ENCODE data around the gene GTF3C5.
"Not testable (repeated sequence)": the region's sequence is repeated elsewhere in the genome, so short reads cannot be mapped to it uniquely, and the experiment has no call there.

The GTF3C5 gene

DNA sequence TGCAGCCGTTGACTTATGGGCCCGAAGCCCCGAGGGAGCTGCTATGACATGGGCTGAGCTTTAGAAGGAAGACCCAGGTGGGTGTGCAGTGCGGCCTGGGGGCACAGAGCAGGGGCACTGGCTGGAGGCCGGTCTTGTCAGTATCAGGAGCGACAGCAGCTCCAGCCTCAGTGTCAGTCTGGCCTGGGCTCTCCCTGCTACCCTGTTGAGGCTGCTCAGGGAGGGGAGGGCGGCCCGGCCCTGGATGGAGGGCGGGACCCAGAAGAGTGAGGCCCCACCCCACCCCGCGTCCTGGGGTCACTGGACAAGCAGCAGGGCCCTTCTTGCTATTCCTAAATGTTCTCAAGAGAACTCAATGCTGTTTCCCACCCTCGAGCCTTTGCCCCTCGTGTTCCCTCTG is 34.3 kb upstream of the GTF3C5 start:
- no peak for DNase-seq

- DNase-seq = no peak
These were observed 33.2 kb upstream of the GTF3C5 start for GRCh38 chr9:132997591-132997990.

DNA sequence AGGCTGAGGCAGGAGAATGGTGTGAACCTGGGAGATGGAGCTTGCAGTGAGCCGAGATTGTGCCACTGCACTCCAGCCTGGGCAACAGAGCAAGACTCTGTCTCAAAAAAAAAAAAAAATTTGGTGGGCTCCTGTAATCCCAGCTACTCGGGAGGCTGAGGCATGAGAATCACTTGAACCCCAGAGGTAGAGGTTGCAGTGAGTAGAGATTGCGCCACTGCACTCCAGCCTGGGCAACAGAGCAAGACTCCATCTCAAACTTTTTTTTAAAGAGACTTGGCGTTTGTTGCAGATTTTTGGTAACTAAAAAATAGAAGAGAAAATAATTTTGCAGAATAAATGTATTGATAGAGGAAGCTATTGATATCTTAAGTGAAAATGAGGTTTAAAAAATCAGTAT is 32.6 kb upstream of the GTF3C5 start:
- DNase-seq = not testable (repeated sequence)

GRCh38 chr9:132998831-132999635 is 31.8 kb upstream of the GTF3C5 start:
- DNase-seq = no peak

DNA sequence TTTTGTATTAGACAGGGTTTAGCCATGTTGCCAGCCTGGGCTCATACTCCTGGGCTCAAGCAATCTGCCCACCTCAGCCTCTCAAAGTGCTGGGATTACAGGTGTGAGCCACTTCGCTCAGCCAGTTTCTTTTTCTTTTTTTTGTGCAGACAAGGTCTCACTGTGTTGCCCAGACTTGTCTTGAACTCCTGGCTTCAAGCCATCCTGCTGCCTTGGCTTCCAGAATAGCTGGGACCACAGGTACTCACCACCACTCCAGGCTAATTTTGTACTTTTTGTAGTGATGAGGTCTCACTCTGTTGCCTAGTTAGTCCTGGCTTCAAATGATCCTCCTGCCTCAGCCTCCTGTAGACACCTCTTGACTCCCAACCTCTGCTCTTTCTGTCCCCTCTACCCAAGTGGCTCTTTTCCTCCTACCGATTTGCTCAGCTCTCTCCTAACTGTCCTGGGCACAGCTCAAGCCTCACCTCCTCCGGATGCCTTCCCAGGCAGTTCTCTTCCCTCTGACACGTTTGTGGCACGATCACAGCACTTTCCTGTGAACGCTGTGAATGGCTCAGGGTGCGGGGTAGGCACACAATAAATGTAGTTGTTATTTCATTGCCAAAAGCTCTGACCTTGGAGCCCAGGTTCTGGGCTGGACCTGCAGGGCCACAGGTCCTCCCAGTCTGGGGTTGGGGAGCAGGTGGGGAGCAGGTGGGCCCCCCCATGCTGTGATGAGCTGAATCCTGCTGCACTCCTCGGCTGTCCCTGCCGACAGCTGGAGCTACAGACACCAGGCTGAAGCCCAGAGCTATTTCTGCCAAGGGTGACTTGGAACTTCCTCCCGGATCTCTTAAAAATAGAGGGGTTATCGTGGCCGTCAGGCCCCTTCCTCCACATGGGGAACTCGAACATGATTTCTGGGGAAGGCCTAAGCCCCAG is 28.4 kb upstream of the GTF3C5 start:
- DNase-seq = no peak

GRCh38 chr9:133003071-133003461 is 27.7 kb upstream of the GTF3C5 start:
- no peak for DNase-seq

DNA sequence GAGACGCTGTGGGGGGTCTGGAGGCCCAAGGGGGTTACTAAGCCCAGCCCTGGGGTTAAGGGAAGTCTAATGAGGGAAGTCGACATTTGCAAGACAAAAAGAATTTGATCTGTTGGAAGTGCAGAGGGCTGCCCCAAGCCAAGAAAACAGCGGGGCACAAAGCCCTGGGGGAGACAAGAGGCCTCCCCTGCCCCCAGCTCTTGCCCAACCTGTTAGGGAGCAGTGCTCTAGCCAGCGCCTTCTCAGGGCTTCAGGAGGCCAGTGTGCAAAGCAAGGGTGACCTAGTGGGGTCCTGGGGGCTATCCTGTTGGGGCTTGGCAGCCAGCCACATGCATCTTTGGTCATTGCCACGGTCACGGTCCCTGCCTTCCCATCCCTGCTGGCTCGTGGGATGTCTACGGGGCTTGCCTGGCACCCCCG is 27.1 kb upstream of the GTF3C5 start:
- no peak for DNase-seq

DNA sequence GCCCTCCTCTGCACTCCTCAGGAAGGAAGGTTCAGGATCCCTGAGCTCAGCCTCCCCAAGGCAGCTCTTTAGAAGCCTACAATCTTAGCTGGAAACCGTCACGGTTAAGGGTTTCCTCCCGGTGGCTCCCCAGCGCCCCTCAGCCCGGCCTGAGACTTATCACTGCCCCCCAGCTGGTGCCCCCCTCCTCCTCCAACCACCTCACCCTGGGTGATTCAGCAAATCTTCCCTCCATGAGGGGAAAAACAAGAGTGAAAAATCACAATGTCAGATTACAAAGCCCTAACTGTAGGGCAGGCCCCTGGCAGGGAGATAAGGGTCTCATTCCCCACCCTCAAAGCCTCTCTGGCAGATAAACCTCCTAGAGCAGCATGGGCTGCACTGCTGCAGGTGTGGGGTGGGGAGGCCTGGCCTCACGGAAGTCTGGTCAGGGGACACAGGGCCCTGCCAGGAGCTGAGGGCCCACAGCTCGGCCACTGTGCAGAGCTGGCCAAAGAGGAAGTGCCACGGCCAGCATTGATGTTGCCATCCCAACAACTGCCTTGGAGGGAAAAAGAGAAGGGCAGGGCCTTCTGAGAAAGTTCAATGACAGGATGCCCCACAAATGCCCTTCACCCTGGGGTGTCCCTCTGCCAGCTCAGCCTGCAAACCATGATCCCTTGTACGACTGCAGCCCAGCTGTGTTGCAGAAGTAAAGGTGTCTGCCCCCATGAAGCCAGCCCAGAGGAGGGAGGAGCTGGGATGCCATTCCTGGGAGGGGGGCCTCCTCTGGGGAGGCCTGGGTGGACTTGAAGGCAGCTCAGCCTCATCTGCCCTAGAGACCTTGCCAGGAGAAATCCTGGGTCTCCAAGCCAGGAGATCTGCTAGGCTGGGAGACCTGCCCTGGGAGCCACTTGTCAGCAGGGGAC is 26.5 kb upstream of the GTF3C5 start:
- no peak for DNase-seq

DNA sequence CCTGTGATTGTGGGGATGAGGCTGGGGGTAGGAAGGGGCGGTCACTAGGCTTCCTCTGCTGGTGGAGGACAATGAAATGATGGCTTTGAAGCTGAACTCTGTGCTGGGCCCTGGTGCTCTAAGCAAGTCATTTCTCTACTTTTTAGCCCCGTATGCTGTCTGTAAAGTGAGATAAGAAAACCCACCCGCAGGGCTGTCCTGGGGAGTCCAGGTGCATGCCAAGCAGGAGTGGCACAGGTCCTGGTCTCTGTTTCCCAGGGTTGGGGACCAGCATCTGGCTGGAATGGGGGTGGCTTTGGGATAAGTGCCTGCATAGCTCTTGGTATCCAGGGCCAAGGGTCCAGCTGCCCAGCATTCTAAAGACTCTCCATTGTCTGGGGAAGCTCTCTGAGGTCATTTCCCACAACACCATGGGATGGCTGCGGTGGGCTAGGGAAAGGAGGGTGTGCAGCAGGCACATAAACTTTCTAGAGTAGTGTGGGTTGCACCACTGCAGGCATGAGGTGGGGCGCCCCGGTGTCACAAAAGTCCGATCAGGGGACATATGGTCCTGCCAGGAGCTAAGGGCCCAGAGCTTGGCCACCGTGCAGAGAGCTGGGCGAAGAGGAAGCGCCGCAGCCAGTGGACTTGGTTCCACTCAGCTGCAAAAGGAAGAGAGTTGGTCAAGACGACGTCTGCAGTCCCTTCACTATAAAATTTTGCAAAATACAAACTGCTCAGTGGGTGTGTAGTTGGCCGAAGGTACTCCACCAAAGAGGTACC is 25.6 kb upstream of the GTF3C5 start:
- no peak for DNase-seq

- DNase-seq = no peak
These were observed 24.8 kb upstream of the GTF3C5 start for GRCh38 chr9:133005957-133006356.

DNA sequence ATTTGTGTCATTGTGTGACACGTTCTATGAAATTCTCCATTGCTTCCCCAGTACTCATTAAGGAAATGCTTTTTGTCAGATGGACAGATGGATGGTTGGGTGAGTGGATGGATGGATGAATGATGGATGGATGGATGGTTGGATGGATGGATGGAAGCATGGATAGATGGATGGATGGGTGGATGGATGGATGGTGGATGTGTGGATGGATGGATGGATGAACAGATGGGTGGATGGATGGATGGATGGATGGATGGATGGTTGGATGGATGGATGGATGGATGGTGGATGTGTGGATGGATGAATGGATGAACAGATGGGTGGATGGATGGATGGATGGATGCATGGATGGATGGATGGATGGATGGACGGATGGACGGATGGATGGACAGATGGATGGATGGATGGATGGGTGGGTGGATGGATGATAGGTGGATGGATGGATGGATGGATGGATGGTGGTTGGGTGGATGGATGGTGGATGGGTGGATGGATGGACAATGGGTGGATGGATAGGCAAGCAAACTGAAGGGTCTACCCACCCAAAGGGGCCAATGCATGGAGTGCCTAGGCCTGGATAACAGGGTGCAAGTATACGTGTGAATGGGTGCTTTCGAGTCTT is 24.0 kb upstream of the GTF3C5 start:
- DNase-seq = no peak

DNA sequence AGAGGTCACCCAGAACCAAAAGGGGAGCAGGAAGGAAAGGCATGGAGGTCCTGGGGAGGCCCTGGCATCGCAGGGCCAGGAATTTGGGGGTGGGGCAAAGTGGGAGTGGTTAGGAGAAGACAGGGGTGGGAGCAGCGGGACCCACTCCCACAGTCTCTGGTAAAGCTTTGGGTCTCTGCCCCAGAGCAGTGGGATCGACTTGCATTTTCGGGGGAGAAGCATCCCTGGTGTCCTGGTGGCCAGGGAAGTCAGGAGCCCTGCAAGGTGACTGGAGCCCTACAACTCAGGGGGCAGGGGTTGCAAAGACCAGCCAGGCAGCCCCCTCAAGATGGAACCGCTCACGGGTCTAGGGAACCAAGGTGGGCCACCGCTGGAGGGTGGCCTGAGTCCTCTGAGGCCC is 22.4 kb upstream of the GTF3C5 start:
- no peak for DNase-seq

GRCh38 chr9:133008824-133009223 is 22.0 kb upstream of the GTF3C5 start:
- DNase-seq = no peak

DNA sequence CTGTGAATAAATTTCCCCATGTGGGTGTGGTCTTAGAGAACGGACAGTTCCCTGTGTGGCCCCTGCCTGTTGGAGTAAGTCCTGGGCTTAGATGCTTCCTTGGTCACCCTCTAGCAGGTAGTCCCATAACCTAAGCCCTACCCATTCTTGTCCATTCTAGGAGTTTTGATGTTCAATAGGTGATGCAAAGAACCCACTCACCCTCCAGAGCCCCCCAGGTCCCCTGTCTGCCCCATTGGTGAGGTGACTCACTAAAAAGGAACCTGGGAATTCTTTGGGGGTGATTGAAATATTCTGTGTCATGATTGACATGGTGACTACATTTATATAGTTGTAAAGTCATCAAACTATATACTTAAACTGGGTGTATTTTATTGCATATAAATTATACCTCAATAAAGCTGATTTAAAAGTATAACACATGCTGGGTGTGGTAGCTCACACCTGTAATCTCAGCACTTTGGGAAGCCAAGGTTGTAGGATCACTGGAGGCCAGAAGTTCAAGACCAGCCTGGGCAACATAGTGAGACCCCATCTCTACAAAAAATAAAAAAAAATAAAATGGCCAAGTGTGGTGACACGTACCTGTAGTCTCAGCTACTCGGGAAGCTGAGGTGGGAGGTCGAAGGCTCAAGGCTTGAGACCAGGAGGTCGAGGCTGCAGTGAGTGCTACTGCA is 20.8 kb upstream of the GTF3C5 start:
- no peak for DNase-seq

- no peak for DNase-seq
These were observed 16.1 kb upstream of the GTF3C5 start for GRCh38 chr9:133014696-133015095.

DNA sequence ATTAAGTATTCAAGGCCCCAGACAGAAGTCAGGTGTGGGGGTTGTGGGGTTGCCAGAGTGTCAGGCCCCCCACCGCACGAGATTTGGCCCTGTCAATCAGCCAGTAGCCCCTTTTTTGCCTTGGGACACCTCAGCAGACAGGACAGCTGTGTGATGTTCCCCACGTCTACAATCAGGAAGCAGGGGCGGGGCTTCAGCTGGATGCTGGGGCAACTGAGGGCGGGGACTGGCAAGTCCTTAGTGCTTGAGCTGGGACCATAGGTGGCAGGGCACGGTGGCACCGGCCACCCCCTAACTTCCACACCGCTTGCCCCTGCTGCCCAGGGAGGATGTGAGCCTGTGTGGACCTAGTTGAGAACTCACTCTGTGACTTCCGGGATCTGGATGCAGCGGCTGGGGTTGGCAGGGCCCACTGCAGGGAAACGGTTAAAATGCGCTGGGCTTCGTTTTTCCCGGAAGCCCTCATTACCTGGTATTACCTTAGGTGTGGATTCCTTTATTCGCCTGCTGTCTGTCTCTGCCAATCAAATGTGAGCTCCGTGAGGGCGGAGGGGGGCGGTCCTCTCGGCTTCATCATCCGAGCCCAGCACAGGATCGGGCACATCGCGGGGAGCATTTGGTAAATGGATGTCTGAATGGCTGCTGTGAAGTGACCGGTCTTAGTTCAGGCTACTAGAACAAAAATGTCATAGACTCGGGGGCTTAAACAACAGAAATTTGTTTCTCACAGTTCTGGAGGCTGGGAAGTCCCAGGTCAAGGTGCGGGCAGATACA is 7.5 kb upstream of the GTF3C5 start:
- DNase-seq = no peak

- no peak for DNase-seq
These were observed 4.4 kb upstream of the GTF3C5 start for GRCh38 chr9:133026426-133026825.

- no peak for DNase-seq
These were observed 3.7 kb upstream of the GTF3C5 start for GRCh38 chr9:133027134-133027533.

DNA sequence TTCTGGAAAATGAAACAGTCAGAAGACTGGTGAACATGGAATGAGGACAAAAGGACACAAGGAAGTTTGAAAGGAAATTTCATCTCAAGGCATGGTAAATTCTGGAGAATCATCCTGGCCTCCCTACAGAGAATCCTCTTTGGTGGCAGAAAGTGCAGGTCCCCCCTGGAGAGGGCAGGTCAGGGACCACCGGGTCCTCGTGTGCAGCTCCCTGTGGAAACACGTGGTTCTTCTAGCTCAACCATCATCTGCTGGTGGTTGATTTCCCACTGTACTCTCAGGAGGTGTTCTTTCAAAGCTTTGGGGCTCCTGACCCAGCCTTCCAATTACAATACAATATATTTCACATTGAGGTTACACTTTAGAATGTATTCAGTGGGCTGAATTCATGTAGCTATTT is 2.6 kb upstream of the GTF3C5 start:
- DNase-seq = no peak

DNA sequence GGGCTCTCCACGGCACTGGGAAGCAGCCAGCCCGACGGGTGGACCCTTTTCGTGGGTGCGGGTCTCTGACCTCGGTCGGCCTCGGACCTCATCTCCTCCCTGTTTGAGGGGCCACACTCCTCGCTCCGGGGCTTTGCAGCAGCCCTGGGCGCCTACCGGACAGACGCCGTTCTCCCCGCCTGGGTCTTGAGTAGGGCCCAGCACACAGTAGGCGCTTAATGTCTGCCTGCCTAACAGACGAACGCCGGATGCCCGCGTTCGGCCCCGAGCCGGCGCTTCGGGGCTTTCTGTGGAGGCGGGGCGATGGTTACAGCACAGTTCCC is 842 bp upstream of the GTF3C5 start:
- no peak for DNase-seq

DNA sequence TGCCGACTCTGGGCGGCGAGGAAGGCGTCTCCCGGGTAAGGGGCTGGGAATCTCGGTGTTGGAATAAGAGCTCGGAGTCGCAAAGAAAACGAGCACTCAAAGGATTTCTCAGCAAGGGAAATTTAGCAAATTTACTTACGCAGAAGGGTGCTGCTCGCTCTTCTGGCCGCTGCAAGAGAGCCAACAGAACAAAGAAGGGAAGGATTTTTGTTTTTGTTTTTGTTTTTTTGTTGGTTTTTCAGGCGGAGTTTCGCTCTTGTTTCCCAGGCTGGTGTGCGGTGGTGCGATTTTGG is 279 bp downstream of the GTF3C5 start:
- no peak for DNase-seq
